ENCODE measurements around the gene METTL9. TPM values are rescaled to one million over a fixed set of nuclear protein-coding genes. Genes with fewer than 3 reads are reported as not detected.
"Not testable (repeated sequence)": the region's sequence is repeated elsewhere in the genome, so short reads cannot be mapped to it uniquely, and the experiment has no call there.

The METTL9 gene
- 10 to 100 TPM; 83.7 to 90.6 TPM for total RNA-seq

GRCh38 chr16:21599122-21600030, at the start of gene METTL9:
METTL9 (plus strand) TSS chr16:21599577; CDS start chr16:21599734, 157 bp downstream.
- intact Hi-C loops (cut with DNase I) = no loop called here
- peak within 1 kb of the TSS; percentile 85 for H3K4me3 ChIP-seq
- no peaks in the 10 kb centered on the region for H3K36me3 ChIP-seq
- no peaks in the 10 kb centered on the region for H3K27me3 ChIP-seq
- H3K27ac ChIP-seq = peak within 1 kb of the TSS; percentile 97
- no peaks in the 10 kb centered on the region for H3K4me1 ChIP-seq
- DNase-seq = peak; percentile 95
- peak within 1 kb of the TSS; percentile 89 to 98 for H3K9ac ChIP-seq (ENCODE audit: low read depth in 2 of 2, low read length in 2 of 2)
- TF ChIP-seq CTCF (IDR thresholded peaks at IDR 0.05) = no peak
- no peaks in the 10 kb centered on the region for H3K9me3 ChIP-seq

- not testable (repeated sequence) for H3K27ac ChIP-seq; DNase-seq; H3K27me3 ChIP-seq; H3K9me3 ChIP-seq; H3K4me3 ChIP-seq; H3K4me1 ChIP-seq; H3K36me3 ChIP-seq; H3K9ac ChIP-seq (ENCODE audit: low read depth in 2 of 2, low read length in 2 of 2)
- intact Hi-C loops (cut with DNase I) = loop anchor here (10.0 kb wide), 1 partner anchor 265 kb away; no protein-coding TSS in a partner anchor
Observed at GRCh38 chr16:21549975-21550374, 49.4 kb upstream of the METTL9 start.

- intact Hi-C loops (cut with DNase I) = loop anchor here (10.0 kb wide), 1 partner anchor 266 kb away; no protein-coding TSS in a partner anchor
- DNase-seq; H3K9ac ChIP-seq (ENCODE audit: low read depth in 2 of 2, low read length in 2 of 2): not testable (repeated sequence)
Observed at GRCh38 chr16:21550435-21550834, 48.9 kb upstream of the METTL9 start.

GRCh38 chr16:21551076-21551475, 48.3 kb upstream of the METTL9 start:
- H3K27ac ChIP-seq; H3K4me3 ChIP-seq; H3K9ac ChIP-seq (ENCODE audit: low read depth in 2 of 2, low read length in 2 of 2); H3K36me3 ChIP-seq; DNase-seq; H3K9me3 ChIP-seq; H3K27me3 ChIP-seq; H3K4me1 ChIP-seq: not testable (repeated sequence)
- intact Hi-C loops (cut with DNase I) = loop anchor here (10.0 kb wide), 1 partner anchor 266 kb away; no protein-coding TSS in a partner anchor

More at GRCh38 chr16:21550435-21550834, 48.9 kb upstream of the METTL9 start:
- not testable (repeated sequence) for H3K27ac ChIP-seq, H3K4me3 ChIP-seq, H3K4me1 ChIP-seq, H3K27me3 ChIP-seq, H3K9me3 ChIP-seq, H3K36me3 ChIP-seq

GRCh38 chr16:21551600-21551999, 47.8 kb upstream of the METTL9 start:
- intact Hi-C loops (cut with DNase I) = loop anchor here (10.0 kb wide), 1 partner anchor 267 kb away; no protein-coding TSS in a partner anchor
- H3K4me1 ChIP-seq; H3K9me3 ChIP-seq; H3K9ac ChIP-seq (ENCODE audit: low read depth in 2 of 2, low read length in 2 of 2); H3K27ac ChIP-seq; H3K36me3 ChIP-seq; H3K27me3 ChIP-seq; DNase-seq; H3K4me3 ChIP-seq: not testable (repeated sequence)

- intact Hi-C loops (cut with DNase I) = loop anchor here (10.0 kb wide), 1 partner anchor 269 kb away; no protein-coding TSS in a partner anchor
- DNase-seq; H3K27me3 ChIP-seq; H3K9me3 ChIP-seq; H3K4me3 ChIP-seq; H3K4me1 ChIP-seq; H3K27ac ChIP-seq; H3K36me3 ChIP-seq; H3K9ac ChIP-seq (ENCODE audit: low read depth in 2 of 2, low read length in 2 of 2): not testable (repeated sequence)
Observed at GRCh38 chr16:21553481-21554296, 45.7 kb upstream of the METTL9 start.

- Histone ChIP-seq H3K4me1 (peaks cover 3% of the 10 kb centered on the region), H3K27ac (no peak overlapping the region), H3K36me3 (no peaks in the 10 kb centered on the region), H3K4me3 (no peak overlapping the region), H3K27me3 (no peaks in the 10 kb centered on the region), H3K9ac (ENCODE audit: low read depth in 2 of 2, low read length in 2 of 2) (peak overlapping the region in 1 of 2 donors; percentile 19), H3K9me3 (no peaks in the 10 kb centered on the region)
- peak; percentile 86 for DNase-seq
- intact Hi-C loops (cut with DNase I) = loop anchor here (10.0 kb wide), 1 partner anchor 270 kb away; no protein-coding TSS in a partner anchor
- peak; percentile 89 for TF ChIP-seq CTCF (IDR thresholded peaks at IDR 0.05)
Observed at GRCh38 chr16:21554795-21555585, 44.4 kb upstream of the METTL9 start.

- H3K27ac ChIP-seq; H3K9me3 ChIP-seq; H3K36me3 ChIP-seq; H3K4me3 ChIP-seq; H3K27me3 ChIP-seq; H3K9ac ChIP-seq (ENCODE audit: low read depth in 2 of 2, low read length in 2 of 2); H3K4me1 ChIP-seq; DNase-seq: not testable (repeated sequence)
- intact Hi-C loops (cut with DNase I) = loop anchor here (10.0 kb wide), 1 partner anchor 271 kb away; no protein-coding TSS in a partner anchor
Observed at GRCh38 chr16:21555621-21556020, 43.8 kb upstream of the METTL9 start.

GRCh38 chr16:21556026-21556595, 43.3 kb upstream of the METTL9 start:
- not testable (repeated sequence) for H3K9ac ChIP-seq (ENCODE audit: low read depth in 2 of 2, low read length in 2 of 2); DNase-seq; H3K9me3 ChIP-seq; H3K27me3 ChIP-seq; H3K27ac ChIP-seq; H3K4me1 ChIP-seq; H3K4me3 ChIP-seq; H3K36me3 ChIP-seq
- intact Hi-C loops (cut with DNase I) = loop anchor here (10.0 kb wide), 1 partner anchor 271 kb away; no protein-coding TSS in a partner anchor
